DMS53 treated with DMSO at 0.1 percent for 48 hours (cell line): ENCODE data around the gene ARL13B.
"Not testable (repeated sequence)": the region's sequence is repeated elsewhere in the genome, so short reads cannot be mapped to it uniquely, and the experiment has no call there.

Experiments
- DNase-seq: peaks from one replicate; lab custom pipeline; 2025; ENCODE audit not compliant: unreplicated experiment; lab: John Stamatoyannopoulos, UW

ARL13B gene

DNA sequence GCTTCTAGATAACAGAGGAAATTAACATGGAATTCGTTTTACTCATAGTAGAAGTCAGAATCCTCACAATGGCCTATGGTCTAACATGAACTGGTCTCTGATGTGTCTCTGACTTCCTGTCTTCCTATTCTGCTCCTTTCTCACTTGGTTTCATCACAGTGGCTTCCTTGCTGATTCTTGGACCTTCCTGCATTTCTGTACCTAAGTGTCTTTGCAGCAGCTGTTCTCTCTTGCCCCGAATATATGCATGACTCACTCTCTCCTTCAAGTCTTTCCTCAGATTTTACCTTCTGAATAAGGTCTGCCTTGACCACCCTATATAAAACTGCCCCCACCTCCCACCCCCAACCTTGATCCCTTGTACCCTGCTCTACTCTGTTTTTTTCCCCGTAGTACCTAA is 14.1 kb downstream of the ARL13B start:
- DNase-seq: no peak

DNA sequence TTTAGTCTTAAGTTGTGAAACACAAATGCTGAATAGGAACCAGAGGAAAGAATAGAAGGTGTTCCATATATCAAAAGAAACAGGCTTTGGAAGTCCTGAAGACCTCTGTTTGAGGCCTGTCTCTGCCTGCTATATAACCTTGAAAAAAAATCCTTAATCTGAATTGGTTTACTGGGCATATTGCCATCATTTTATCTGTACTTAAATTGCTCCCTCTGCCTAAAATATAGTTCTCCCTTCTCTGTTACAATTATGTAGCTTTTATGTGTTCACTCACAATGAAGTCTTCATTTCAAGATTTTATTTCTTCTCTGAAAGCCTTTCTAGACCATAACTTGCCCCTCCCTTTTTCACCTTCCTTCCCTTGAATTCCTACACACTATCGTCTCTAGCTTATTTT is 21.2 kb downstream of the ARL13B start:
- no peak for DNase-seq

GRCh38 chr3:94001827-94002495 is 22.0 kb downstream of the ARL13B start:
- no peak for DNase-seq

DNA sequence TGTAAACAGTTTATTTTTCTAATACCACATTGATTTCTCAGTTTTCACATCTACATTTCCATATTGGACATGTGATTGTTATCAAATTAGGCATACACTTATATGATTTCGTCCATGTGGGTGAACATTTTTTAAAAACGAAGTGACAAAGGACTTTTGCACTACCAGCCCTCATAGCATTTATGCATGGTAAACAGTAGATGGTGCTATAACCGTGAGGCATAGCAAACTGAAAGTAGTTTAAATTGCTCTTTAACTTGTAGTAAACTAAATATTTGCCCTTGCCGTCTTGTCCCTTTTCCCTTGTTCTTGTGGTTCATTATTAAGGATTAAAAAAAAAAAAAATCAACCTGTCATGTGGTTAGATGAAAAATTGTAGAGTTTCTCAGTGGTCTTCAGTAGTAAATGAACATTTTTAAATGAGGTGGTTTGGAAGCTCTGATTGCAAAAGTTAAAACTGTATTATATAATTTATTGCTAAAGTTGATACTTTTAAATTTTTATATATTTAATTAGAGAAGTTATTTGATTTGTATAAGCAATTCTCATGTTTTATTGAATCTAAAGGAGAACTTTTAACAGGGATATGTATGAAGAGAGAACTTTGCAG is 24.5 kb downstream of the ARL13B start:
- peak; percentile 35 for DNase-seq

DNA sequence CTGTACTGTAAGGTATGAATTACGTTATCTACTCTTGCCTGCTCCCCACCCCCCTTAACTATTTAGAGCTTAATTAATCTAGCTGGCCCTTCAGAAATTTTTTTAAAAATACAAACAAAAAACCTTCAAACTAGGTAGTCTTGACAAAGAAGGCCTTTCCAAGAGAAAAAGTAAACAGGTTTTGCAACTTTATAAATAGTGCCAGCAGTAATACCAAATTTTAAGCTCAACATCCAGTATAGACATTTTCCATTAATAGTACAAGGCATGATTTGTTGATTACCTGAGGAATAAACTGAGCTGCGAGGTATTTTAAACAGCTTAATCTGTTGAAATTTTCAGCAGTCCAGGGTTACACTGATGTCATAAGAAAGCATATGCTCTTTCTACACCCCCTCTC is 28.3 kb downstream of the ARL13B start:
- DNase-seq: no peak

- DNase-seq: no peak
These were observed 29.7 kb downstream of the ARL13B start for GRCh38 chr3:94009608-94010007.

GRCh38 chr3:94011233-94011711 is 31.3 kb downstream of the ARL13B start:
- DNase-seq: no peak

GRCh38 chr3:94012185-94012584 is 32.2 kb downstream of the ARL13B start:
- no peak for DNase-seq

GRCh38 chr3:94015025-94015424 is 35.1 kb downstream of the ARL13B start:
- DNase-seq: no peak

DNA sequence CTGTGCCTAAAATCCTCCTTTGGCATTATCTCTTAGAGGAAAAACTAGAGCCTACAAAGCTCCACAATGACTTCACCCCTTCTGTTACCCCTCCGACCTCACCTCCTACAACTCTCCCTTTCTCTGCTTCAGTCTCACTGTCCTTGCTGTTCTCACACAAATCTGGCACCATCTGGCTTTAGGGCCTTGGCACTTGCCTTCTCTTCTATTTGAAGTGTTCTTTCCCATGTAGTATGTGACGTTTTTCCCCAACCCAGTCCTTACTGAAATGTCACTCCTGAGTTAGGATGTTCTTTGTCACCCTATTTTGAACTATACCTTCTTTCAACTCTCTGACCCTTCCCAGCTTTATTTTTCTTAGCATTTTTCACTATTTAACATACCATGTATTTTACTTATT is 39.7 kb downstream of the ARL13B start:
- DNase-seq: no peak

DNA sequence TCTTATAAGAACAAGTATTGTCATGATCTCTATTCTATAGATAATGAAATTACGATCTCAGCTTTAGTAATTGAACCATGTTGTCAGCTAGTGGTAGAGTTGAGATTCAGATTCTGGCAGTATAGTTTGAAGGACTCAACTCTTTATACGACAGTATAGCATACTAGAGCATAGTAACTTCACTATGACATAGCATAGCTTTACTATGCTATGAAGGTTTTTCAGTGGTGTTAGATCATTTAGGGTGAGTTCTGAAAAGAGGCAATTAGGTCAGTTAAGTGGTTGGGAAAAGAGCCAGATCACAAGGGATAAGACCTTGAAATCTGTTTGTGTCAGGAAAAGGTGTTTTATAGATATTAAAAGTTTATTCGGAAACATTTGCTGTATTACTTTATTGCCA is 40.3 kb downstream of the ARL13B start:
- DNase-seq: no peak

DNA sequence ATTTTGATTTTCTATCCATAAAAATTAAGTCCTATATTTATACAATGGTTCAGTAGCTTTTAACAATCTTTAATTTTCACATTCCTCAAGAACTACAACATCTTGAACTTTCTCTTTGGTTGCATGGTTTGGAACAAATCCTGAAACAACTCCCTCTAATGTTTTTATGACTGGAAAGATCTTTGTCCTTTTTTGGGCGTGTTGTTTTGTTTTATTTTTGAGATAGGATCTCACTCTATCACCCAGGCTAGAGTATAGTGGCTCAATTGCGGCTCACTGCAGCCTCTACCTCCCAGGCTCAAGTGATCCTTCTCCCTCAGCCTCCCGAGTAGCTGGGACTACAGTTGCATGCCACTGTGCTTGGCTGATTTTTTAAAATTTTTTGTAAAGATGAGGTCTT is 44.4 kb downstream of the ARL13B start:
- DNase-seq: no peak

DNA sequence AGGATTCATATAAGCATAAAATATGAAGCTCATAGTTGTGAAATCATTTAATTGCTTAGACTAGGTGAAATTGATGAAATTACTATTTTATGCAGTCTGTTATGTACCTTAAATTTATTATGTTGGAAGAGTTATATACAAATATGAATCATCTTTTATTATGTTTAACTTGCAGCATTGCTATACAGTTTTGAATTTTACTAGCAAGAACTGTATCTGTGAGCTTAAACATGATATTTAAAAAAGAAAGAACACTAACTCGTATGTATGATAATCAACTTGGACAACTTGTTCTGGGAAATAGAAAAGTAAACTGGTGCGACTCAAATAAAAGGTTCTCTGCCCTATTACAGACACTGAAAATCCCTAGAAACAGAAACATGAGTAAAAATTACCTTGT is 46.7 kb downstream of the ARL13B start:
- no peak for DNase-seq

DNA sequence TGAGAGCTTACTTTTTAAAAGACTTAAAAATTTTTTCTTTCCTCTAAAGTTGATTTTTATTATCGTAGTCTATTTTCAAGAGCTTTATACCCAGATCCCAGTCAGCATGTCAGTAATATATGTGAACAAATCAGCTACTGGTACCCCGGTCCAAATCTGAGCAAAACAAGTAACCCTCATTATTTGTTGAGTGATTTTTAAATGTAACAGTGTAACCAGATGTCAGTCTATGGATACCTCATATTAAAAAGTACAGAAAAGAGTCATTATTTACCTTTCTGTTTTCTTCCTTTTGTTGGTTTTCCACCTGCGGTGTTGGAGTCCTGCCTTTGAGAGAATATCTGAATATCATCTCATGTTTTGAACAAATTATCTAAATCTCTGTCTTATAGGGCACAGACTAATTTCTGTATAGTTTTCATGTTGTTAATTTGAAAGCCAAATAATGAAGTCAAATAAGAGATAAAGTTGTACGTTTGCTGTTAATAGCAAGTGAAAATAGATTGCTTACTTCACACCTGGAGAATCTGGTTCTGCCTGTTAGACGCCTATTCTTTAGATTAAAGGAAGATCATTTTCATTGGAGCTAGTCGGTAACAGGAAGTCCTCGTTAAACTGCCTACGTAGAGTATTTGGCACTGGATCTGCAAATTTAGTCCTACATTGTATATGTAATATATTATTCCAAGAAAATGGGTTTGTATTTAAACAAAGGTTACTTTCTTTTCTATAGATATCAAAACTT is 48.3 kb downstream of the ARL13B start, which contains the start of gene STX19:
Gene STX19, minus strand, starts transcription at position 505 of the 745 bp plus-strand sequence. CDS start 13,328 bp downstream, outside the sequence.
- peak; percentile 74 for DNase-seq

GRCh38 chr3:94036909-94037507 is 57.1 kb downstream of the ARL13B start:
- no peak for DNase-seq

DNA sequence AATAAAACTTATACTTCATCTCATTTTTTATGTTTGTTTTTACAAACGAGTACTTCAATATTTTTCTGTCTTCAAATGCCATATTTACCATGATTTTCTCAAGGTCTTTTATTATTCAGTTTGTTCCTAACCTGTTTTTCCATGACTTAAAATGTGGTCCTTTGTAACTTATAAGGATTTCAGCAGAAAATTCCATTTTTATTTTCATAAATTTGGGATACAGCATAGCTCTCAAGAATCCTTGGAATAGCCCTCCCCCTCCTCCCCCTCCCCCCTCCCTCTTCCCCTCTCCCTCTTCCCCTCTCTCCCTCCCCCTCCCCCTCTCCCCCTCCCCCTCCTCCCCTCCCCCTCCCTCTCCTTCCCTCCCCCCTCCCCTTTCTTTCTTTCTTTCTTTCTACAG is 63.3 kb downstream of the ARL13B start:
- no peak for DNase-seq

DNA sequence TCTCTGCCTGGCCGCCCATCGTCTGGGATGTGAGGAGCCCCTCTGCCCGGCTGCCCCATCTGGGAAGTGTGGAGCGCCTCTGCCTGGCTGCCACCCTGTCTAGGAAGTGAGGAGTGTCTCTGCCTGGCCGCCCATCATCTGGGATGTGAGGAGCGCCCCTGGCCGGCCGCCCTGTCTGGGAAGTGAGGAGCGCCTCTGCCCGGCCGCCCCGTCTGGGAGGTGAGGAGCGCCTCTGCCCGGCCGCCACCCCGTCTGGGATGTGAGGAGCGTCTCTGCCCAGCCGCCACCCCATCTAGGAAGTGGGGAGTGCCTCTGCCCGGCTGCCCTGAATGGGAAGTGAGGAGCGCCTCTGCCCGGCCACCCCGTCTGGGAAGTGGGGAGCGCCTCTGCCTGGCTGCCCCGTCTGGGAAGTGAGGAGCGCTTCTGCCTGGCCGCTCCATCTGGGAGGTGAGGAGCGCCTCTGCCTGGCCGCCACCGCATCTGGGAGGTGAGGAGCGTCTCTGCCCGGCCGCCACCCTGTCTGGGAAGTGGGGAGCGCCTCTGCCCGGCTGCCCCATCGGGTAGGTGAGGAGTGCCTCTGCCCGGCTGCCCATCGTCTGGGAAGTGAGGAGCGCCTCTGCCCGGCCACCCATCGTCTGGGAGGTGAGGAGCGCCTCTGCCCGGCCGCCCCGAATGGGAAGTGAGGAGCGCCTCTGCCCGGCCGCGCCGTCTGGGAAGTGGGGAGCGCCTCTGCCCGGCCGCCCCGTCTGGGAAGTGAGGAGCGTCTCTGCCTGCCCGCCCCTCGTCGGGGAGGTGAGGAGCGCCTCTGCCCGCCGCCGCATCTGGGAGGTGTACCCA is 64.4 kb downstream of the ARL13B start:
- DNase-seq: not testable (repeated sequence)

DNA sequence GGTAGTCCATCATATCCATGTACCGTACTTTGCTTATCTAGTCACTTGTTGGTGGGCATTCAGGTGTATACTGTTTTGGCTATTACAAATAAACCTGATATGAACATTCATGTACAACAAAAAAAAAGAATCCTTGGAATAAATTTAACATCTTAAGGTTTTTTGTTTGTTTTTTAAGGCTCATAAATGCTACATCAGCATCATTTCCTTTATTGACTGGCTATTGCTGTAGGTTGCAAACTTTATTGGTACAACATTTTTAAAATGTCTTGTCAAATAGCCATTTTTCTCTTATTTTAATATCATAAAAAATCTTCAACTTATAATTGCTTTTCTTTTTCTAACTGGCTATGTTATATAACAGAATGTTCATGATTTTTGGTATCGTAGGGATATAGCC is 66.6 kb downstream of the ARL13B start:
- DNase-seq: no peak

GRCh38 chr3:94049267-94049666 is 69.3 kb downstream of the ARL13B start:
- no peak for DNase-seq

GRCh38 chr3:94050546-94050945 is 70.6 kb downstream of the ARL13B start:
- DNase-seq: no peak

DNA sequence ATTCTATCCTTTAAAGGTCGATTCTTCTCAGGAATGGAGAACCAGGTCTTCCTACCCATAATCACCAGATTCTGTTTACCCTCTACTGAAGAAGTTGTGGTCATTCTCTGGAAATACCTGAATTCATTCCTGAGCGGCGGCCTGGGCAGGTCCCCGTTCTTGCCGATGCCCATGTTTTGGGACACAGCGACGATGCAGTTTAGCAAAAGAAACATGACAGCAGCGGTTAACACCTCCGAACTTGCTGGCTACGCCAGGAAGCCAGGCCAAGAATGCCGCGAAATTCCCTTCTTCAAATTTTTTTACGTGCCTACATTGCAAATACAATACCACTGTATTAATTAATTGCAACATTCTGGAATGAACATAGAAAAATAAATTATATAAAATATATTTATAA is 81.3 kb downstream of the ARL13B start:
- DNase-seq: no peak
